Left kidney (tissue), 2 donors: ENCODE data around the gene BCAN. TPM values are rescaled to one million over a fixed set of nuclear protein-coding genes. Genes with fewer than 3 reads are reported as not detected.
A peak's percentile ranks its signal among the peaks of the same experiment; 100 is the strongest.

Source experiments
- DNase-seq: peaks from one replicate; pipeline ENCODE4 v3.0.0-alpha.2; 2013
- polyA plus RNA-seq: library from polyadenylated mRNA; unstranded; fragments of 120-200 nt; gene quantifications from one replicate; pipeline ENCODE4 v1.2.1, GENCODE V29; 2013; ENCODE audit not compliant: insufficient read length

BCAN gene
- polyA plus RNA-seq, 1 donor: 0.08 TPM

GRCh38 chr1:156662005-156662799, 20.3 kb downstream of the BCAN start:
- no peak for DNase-seq

GRCh38 chr1:156662800-156663055, 20.8 kb downstream of the BCAN start:
- no peak for DNase-seq

- DNase-seq: no peak
Observed at GRCh38 chr1:156663178-156663577, 21.3 kb downstream of the BCAN start.

- DNase-seq: peak; percentile 55
Observed at GRCh38 chr1:156664046-156664766, 22.3 kb downstream of the BCAN start.

GRCh38 chr1:156664767-156665411, 23.0 kb downstream of the BCAN start:
- DNase-seq: no peak

- DNase-seq: no peak
Observed at GRCh38 chr1:156665539-156665938, 23.6 kb downstream of the BCAN start.

GRCh38 chr1:156666862-156667609, 25.1 kb downstream of the BCAN start:
- DNase-seq: no peak

GRCh38 chr1:156667610-156667967, 25.7 kb downstream of the BCAN start:
- DNase-seq: no peak

- DNase-seq: no peak
Observed at GRCh38 chr1:156667968-156668709, 26.2 kb downstream of the BCAN start.

GRCh38 chr1:156668801-156669637, 27.1 kb downstream of the BCAN start:
- no peak for DNase-seq

- DNase-seq: no peak
Observed at GRCh38 chr1:156669794-156670193, 27.9 kb downstream of the BCAN start.

- no peak for DNase-seq
Observed at GRCh38 chr1:156670359-156670758, 28.4 kb downstream of the BCAN start.

GRCh38 chr1:156670791-156671190, 28.9 kb downstream of the BCAN start:
- DNase-seq: no peak

GRCh38 chr1:156671804-156672203, 29.9 kb downstream of the BCAN start:
- no peak for DNase-seq

- no peak for DNase-seq
Observed at GRCh38 chr1:156673387-156674121, 31.6 kb downstream of the BCAN start.

- DNase-seq: no peak
Observed at GRCh38 chr1:156675210-156676113, 33.5 kb downstream of the BCAN start.

- no peak for DNase-seq
Observed at GRCh38 chr1:156676114-156676819, 34.4 kb downstream of the BCAN start.

- no peak for DNase-seq
Observed at GRCh38 chr1:156676820-156677615, 35.1 kb downstream of the BCAN start, which contains the start of gene NES. TSS of gene NES (minus strand) at chr1:156677407. CDS start at chr1:156677264, 143 bp downstream.
